NOMO-1 (cell line): ENCODE measurements around the gene DHRS3.
A peak's percentile ranks its signal among the peaks of the same experiment; 100 is the strongest.

Experiments used
- DNase-seq, 2 experiments: peaks; one replicate each; lab custom pipeline; 2025; ENCODE audit not compliant: unreplicated experiment in 2 of 2; lab: John Stamatoyannopoulos, UW

The DHRS3 gene

DNA sequence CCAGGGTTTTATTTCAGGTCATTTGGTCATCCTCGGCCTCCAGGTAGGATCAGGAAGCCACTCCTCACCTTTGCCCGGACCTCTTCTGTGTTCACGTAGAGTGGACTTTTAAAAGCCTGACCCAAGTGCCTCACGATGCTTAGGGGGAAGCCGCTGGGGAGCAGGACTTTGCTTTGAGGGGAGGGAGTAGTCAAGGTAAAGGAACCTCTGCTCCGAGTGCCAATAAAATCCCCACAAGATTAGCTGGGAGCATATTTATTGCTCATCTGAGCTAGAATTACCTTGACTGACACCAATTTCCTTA lies 603 bp upstream of the DHRS3 start:
- DNase-seq, result no peak

DNA sequence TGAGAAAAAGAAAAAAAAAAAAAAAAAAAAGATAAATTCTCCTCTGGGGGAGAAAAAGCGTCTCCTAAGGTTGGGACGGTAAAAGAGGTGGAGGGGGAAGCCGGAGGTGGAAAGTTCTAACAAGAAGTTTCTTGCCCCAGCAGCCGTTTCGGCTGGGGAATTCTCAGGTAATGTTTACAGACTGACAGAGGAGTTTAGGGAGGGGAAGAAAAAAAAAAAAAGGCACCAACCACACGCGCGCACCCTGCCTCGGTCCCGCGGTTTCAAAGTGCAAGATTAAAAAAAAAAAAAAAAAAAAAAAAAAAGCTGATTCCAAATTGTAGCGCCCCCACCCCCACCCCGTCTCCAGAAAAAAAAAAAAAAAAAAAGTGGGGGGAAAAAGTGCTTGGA lies 504 bp downstream of the DHRS3 start:
- DNase-seq, result no peak

DNA sequence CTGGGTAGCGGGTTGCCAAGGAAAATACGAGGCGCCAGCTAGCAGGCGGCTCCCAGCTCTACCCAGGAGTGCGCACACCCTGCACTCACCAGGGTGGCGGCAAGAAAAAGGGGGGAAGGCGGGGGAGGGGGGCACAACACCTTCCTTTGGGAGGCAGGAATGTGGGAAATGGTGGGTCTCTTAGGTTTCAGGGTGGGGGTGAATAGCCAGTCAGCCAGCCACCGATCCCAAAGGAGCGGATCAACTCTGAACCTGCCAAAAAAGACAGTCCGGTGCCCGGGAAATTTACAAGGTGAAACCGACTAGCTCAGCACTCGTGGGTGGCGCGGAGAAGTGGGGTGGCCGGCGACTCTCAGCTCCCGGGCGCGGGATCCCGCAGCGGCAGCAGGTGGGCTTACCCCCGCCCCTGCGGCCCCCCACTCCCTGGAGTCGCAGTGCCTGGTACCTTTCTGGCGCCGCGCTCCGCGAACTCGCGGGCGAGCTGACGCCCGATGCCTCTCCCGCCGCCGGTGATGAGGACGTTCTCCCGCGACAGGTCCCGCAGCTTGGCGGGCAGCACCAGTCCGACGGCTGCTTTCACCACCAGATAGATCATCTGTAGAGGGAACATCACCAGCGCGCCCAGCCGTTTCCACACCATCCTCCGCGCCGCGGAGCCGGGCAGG lies 1.2 kb downstream of the DHRS3 start:
- peak in 1 of 2 experiments; percentile 18 for DNase-seq

DNA sequence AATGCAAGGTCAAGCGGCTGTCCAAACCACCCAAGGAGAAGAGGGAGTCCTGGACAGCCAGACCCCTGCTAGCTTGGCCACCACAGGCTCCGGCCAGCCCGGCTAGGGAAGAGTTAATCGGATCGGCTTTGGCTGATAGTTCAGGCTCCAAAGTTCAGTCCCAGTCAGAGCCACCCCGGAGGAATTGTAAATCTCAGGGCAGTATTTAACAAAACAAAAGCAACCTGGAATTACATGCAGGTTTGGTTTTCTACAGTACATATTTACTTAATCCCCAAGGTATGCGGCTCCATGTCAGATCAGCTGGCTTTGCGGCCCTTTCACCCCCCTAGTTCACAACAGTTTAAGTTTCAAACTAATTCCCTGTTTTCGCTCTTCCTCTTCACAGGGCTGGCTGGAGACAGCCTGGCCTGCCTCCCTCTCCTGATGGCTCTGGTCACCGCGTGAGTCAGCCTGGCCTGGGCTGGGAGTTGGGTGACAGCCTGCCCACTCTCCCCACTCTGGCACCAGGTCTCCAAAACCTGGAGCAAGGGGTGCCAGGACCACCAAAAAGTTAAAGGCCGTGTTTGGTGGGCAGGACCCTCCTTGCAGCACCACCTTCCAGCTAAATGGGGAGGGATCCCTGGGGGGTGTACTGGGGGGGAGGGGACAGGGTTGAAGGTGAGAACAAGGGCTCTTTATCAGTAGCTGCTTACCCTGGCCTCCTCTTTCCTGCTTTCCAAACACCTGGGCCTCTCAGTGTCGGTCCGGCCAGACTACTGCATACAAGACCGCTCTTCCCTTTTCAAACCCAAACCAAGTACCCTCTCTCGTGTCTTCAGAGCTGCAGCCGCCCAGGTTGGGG lies 1.9 kb downstream of the DHRS3 start:
- no peak for DNase-seq

DNA sequence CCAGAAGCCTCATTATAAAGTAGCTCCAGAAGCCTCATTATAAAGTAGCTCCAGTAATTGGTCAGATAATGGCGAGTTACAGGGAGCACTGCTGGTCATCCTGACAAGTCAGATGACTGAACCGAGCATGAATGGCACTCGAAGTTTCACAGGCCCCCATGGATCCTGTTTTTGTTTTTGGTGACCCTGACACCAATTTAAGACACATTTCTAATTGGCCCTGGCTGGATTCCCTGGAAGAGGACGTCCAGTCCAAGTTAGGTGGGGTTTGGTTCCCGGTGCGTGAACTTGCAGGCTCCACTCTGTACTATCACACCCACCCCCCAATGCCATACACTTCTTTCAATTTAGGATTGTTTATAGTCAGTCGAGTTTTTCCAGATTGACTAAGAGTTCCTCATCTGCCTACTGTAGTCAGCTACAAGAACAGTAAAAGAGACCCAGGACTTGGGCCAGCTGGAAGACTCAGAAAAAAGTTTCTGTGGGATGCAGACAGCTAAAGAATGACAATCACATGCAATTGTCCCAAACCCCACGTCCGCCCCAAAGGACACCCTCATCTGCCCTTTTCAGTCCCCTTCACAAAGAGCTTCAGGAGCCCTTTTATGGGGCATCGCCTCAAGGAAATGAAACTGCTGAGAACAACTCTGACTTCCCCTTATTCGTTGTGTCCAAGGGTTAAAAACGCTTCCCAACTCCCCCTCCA lies 2.7 kb downstream of the DHRS3 start:
- peak; percentile 31 to 66 for DNase-seq

DNA sequence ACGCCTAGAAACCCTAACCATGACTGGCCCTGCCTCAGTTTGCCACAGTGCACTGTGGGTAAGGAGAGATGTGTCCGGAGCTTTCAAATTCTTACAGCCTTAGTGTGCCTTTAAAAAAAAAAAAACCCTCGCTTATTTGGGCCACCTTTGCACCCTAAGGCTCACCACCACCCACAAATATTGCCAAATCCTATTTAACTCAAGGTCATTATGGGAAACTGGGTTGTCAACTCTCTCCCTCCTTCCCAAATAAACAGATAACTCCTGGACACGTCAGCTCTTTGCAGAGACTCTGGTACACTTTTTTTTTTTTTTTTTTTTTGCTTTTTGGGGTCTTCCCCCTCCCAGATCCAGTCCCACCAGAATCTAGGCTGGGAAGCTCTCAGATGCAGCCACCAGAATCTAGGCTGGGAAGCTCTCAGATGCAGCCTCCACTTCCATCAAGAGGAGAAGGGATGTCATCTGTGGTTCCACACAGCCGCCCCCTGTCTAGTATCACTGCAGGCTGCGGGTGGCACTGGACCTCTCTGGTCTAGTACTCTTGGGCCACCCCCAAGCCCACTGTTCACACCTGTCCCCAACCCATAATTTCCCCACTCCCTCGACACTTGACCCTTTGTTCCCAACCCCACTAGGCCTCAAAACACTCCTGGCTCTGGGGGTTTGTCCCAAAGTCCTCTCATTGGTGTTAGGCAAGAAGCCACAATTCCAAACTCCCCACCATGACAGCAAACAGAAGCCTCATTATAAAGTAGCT lies 3.4 kb downstream of the DHRS3 start:
- DNase-seq, result no peak

DNA sequence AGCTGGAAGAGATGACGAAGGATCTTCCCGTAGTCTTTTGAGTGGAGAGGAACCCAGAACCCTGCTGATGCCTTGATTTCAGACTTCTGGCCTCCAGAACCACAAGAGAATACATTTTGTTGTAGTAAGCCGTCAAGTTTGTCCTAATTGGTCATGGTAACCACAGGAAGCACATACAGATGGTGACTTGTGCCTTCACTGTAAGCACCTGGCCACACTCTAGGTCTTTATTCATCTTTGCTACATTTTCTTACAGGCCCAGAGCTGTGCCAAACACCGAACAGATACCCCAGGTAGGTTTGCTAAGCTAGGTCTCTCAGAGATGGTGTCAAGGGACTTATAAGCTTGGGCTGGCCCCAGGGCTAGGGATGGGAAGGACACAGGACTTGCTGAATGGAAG lies 4.8 kb downstream of the DHRS3 start:
- DNase-seq, result no peak

DNA sequence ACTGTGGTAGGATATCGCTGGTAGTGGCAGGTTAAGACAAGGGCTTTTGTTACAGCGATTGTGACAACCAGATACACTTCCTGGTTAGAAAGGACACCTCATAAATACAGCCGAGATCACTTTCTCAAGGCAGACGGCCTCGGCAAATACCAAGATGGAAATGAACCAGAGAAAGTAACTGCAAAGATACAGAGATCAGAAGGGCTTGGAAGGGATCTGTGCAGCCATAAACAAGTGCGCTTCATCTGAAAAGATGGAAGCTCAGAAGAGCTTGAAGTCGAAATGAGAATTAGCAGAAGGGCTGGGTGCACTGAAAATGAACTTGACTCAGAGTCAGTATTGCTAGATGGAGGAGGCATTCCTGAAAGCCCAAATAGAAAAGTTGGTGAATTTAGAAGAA lies 7.1 kb downstream of the DHRS3 start:
- DNase-seq, result no peak

DNA sequence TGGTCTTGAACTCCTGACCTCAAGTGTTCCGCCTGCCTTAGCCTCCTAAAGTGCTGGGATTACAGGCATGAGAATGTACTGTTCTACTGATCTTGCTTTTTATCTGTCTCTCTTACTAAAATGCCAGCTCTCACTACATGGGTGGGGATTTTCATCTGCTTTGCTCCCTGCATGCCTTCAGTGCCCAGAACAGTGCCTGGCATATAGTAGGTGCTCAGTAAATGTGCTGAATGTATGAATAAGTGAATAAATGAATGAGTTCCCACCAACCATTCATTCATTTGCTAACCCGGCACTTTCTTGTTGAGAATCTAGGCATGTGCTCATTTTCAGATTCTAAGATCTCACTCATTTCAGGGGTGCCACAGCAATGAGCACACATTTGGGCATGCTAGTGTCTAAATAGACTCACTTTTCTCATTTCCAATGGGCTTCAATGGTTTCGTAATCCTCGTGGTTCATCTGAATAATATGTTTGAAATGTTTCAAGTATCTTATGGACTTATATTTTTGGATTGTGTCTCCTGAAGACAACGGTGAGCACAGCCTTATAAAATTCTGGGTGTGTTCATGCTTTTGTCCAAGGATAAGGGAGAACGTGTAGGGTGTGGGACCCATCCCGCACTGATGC lies 7.6 kb downstream of the DHRS3 start:
- no peak for DNase-seq

DNA sequence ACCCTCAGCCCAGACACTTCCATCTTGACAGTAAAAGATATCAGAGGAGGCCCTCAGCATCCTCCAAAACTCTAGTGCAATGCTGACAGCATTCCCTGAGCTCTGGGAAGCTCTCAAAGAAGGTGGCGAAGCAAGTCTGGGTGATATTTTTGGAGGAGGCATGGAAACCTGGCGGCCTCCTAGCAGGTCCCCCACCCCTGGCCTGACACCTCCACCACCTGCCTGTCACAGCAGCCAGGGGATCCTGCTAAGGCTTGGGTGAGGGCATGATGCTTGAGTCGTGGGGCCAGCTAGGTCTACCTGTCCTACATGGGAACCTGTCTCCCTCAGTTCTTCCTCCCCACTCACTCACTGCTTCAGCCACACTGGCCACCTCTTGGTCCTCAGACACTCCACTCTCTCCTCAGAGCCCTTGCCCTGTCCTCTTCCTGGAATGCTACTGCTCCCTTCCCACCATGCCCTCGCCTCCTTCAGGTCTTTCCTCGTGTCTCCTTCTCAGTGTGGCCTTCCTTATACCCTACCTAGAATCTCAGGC lies 8.5 kb downstream of the DHRS3 start:
- DNase-seq, result no peak

DNA sequence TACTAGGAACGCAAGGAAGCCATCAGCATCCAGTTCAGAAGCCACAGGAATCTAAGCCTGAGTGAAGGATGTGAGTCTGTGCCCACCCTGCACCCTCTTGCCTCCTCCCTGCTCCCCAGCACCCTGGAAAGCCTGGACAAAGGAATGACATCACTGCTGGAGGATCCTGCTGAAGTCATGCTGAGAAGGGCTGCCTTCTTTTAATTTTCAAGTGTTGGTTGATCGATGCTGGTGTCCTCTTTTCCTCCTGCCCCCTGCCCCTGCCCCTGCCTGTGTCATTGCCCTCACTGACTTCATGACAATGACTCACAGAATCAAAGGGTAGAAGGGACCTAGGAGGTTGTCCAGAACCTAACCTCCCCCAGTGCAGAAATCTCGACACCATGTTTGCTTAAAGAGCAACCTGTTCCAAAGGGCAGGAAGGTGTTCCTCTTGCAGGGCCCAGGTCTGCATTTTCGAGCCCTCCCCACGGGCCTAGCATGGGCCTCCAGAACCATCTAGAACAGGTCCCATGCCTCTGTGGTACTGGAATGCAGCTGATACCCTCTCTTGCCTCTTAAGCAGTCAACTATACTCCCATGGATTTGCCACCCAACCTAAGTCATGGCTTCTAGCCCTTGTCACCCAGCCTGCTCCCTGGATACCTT lies 9.6 kb downstream of the DHRS3 start:
- no peak for DNase-seq

DNA sequence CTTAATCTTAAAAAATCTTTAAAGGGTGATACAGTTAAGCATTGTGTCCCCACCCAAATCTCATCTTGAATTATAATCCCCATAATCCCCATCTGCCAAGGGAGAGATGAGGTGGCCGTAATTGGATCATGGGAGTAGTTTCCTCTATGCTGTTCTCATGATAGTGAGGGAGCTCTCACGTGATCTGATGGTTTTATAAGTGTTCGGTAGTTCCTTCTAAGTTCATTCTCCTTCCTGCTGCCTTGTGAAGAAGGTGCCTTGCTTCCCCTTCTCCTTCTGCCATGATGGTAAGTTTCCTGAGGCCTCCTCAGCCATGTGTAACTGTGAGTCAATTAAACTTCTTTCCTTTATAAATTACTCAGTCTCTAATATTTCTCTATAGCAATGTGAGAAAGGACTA lies 10.7 kb downstream of the DHRS3 start:
- DNase-seq, result no peak

DNA sequence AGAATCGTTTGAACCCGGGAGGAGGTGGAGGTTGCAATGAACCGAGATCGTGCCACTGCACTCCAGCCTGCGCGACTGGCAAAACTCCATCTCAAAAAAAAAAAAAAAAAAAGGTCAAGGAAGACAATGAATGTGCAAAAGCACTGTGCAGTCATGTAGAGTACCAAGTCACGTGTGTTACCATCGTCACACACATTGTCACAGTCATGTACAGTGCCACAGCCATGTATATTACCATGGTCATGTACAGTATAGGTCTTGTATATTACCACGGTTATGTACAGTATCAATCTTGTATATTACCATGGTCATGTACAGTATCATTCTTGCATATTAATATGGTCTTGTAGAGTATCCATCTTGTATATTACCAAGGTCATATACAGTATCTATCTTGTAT lies 13.0 kb downstream of the DHRS3 start:
- no peak for DNase-seq

DNA sequence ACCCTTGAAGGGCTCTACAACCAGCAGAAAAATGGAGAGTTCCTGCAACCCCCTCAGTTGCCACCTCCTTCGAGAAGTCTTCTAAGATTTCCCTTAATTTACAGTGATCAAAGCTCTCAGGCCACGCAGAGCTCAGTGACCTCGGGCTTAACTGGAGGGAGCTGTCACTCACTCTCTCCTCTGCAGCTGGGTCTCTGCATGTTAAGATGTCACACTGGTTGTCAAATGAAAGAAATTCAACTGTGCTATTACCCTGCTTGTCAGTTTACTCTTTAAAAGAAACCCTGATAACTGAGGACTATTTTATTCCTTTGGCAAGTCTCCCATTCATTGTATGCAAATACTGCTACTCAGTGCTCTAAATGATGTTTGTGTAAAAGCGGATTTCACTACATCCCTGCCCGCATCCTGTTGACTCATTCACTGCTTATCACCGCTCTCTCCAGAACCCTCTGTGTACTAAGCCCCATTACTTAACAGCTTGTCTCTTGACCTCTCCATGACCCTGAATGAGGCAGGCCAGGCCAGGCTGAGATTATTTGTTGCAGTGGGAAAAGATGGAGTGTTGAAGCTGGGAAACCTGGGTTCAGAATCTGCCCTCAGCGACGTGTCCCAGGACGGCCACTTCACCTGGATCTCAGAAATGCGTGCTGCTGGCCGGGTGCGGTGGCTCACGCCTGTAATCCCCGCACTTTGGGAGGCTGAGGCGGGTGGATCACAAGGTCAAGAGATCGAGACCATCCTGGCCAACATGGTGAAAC lies 13.7 kb downstream of the DHRS3 start:
- peak; percentile 84 to 95 for DNase-seq

DNA sequence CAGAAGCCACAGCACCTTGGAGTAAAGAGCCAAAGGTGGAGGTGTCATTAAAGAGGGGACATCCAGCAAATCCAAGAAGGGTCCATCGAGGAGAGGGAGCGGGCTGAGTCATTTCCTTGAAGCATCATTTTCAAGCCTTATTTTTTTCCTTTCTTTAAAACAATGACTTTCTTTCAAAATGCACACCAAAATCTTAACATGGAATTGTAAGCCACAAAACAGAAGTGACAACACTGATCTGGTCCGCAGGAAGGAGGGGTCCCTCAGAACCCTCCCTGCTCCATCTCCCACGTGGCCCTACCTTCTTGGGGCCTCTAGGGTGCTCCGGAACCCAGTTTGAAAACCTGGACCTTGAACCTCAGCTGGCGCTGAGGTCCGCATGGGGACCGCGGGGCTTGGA lies 14.8 kb downstream of the DHRS3 start:
- no peak for DNase-seq

DNA sequence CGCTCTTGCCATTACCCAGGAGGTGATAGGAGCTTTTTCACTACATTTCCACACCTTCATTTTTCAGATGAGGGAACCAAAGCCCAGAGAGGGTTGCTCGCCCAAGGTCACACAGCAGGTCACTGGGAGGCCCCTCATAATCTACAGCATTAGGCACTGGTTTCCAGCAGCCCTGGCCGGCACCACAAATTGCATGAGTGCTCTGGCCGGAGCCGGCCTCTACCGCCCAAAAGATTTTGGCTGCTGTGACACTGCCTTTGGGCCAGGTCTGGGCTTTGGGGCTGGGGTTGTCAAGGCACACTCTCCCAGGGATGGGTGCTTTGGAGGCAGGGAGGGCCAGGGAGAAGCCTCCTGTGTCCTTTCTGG lies 15.4 kb downstream of the DHRS3 start:
- DNase-seq, result no peak

DNA sequence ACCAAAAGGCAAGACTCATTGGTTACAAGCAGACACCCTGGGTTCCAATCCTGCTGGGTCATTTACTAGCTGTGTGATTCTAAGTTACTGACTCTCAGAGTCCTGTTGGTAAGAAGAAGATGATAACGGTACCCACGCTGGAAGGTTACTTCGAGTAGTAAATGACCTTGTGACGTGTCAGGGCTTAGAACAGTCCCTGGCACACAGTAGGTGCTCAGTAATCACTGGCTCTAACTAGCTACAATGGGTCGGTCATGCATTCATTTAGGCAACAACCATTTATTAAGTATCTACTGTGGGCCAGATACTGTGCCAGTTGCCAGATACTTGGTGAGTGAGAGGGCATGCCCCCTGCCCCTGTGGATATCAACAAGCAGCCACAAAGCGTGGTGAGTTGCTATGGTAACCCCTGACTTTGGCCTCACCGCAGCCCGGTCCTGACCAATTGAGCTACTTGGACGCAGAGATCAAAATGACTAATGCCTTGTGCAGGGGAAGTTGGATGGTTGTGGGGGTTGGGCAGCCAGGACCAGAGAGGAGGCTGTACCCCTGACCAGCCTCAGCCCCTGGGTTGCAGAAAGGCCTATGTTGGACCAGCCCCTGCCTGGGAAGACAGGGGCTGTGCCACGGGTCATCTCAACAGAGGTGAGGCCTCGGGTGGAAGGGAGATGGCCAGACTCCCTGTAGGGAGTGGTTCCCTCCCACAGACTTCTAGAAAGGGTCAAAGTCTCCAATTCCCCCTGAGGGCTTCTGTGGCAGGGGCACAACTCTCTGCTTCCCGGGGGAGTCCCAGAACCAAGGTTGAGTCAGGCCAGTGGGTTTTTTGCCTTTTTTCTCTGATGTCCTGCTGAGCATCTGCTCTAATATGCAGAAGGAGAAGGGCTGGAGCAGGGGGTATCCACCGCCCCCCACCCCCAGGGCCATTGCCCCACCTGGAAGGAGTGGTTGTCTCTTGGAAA lies 16.0 kb downstream of the DHRS3 start:
- DNase-seq, result peak; percentile 58

DNA sequence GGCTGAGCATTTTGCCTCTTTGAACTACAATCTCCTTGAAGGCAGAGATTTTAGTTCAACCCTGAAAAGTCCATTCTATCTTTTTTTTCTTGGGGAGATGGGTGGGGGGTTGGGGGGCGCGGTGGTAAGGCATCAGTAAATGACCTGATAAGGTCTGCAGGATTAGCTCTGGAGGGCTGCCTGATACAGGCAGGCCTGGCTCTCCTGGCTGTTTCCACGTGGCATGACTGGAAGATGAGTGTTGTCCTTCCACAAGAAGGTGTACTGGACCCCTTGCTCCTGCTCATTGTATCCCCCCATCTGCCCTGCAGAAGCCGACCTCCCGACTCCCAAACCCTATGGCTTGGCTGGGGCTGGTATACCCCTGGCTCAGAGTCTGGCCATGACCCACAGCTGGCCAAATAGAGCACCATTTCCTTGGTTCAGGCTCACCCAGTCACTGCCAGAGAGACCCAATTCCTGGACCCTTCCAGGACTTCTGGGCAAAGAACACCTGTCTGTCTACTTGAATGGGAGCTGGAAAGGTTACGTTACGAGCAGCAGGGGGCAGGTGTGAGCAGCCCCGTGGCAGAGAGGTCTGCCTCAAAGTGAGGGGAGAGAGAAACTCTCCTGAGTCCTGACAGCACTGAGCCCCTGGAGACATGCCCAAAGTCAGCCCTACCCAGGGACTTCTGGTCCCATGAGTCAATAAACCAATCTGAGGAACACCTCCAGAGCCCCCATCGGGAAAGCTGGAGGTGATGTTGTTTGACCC lies 17.0 kb downstream of the DHRS3 start:
- DNase-seq, result no peak
